Bronchial epithelial cell (primary cell): ENCODE measurements around the gene RIPOR2. TPM values are rescaled to one million over a fixed set of nuclear protein-coding genes. Genes with fewer than 3 reads are reported as not detected.

Source experiments
- DNase-seq: peaks from one replicate; pipeline ENCODE4 v3.0.0-alpha.2; 2010; ENCODE audit warnings: low read depth
- FAIRE-seq: peaks from 2 replicates; lab custom pipeline; 2011; peaks lifted over from hg19 to GRCh38; lab: Jason Lieb, UNC
- H3K27me3 ChIP-seq: 2 replicates; pipeline ENCODE4 v1.5.1; 2011; ENCODE audit warnings: low read length; ENCODE audit not compliant: control insufficient read depth, insufficient read depth
- H3K36me3 ChIP-seq: 2 replicates; pipeline ENCODE4 v1.5.1; 2011; ENCODE audit warnings: low read length; ENCODE audit not compliant: control insufficient read depth, insufficient read depth
- H3K4me3 ChIP-seq: 2 replicates; pipeline ENCODE4 v1.5.1; 2011; ENCODE audit warnings: mild to moderate bottlenecking, low read depth, low read length, control low read depth
- CTCF ChIP-seq: IDR thresholded peaks from 2 replicates; pipeline ENCODE4 v1.5.1; 2011; ENCODE audit warnings: mild to moderate bottlenecking, moderate library complexity, low read length, control low read depth, inconsistent platforms; ENCODE audit not compliant: insufficient read depth, severe bottlenecking
- total RNA-seq: library from RNA; depleted of rRNA; stranded (reverse); fragments of >200 nt; gene quantifications from 2 replicates; pipeline ENCODE4 v1.2.1, GENCODE V29; 2014

The RIPOR2 gene, protein sequence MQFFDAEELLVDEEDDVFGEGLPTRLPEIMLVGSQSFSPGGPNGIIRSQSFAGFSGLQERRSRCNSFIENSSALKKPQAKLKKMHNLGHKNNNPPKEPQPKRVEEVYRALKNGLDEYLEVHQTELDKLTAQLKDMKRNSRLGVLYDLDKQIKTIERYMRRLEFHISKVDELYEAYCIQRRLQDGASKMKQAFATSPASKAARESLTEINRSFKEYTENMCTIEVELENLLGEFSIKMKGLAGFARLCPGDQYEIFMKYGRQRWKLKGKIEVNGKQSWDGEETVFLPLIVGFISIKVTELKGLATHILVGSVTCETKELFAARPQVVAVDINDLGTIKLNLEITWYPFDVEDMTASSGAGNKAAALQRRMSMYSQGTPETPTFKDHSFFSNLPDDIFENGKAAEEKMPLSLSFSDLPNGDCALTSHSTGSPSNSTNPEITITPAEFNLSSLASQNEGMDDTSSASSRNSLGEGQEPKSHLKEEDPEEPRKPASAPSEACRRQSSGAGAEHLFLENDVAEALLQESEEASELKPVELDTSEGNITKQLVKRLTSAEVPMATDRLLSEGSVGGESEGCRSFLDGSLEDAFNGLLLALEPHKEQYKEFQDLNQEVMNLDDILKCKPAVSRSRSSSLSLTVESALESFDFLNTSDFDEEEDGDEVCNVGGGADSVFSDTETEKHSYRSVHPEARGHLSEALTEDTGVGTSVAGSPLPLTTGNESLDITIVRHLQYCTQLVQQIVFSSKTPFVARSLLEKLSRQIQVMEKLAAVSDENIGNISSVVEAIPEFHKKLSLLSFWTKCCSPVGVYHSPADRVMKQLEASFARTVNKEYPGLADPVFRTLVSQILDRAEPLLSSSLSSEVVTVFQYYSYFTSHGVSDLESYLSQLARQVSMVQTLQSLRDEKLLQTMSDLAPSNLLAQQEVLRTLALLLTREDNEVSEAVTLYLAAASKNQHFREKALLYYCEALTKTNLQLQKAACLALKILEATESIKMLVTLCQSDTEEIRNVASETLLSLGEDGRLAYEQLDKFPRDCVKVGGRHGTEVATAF
- under 0.01 TPM in 1 of 2 replicates, not detected in the other for total RNA-seq

DNA sequence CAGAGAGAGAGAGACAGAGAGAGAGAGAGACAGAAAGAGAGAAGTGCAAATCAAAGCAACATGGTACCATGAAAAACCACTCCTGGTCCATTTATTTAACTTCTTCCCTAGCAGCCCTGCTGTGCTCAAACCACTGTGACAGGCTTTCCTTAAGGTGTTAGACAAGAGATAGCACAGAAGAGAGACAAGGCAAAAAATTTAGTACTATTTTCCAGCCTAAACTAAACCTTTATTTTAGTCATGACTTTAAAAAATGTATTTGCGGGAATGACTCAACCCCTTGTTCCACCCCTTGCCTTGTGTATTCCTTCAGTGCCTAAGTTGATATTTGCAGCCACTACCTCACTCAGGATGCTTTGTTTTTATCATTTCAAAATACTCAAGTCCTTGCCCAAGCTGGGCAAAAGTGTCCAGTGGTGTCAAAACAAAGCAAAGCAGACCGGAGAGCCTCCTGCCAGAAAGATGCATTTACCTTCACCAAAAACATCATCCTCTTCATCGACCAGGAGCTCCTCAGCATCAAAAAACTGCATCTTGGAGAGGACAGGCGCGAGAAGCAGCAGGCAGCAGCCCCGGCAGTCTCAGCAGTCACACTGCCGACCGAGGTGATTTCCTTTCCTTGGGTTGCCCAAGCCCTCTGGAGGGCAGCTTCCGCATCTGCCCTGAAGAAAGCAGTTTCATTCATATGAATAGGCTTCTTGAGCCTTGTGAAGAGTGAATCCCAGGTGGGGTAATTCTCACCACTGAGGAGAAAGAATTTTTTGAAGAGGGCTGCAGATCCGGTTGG lies at the start of gene RIPOR2:
Gene RIPOR2, minus strand, starts transcription at position 595 of the 787 bp plus-strand sequence. Its CDS starts 62 bp downstream, at position 533.
- peak; percentile 35 for DNase-seq
- Histone ChIP-seq H3K36me3 (no peaks in the 10 kb centered on the region), H3K4me3 (no peak within 1 kb of the TSS), H3K27me3 (no peaks in the 10 kb centered on the region)
- FAIRE-seq: no peak
- TF ChIP-seq CTCF: no peak

DNA sequence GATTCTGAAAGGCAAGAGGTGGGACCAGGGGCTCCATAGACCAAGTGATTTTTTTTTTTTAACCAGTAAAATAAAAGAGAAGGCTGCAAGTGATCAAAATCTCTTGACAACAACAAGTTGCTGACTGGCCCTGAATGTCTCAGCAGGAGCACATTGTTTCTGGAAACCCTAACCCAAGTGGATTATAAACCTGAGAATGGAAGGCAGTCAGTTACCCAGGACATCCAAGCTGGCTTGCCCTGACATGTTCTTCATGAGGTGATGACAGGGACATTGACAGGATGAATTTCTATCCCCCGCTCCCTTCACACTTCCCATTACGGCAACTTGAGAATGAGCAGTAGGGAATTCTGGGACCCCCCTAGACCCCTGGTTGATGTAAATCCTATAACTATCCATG lies 49.6 kb upstream of the RIPOR2 start:
- Histone ChIP-seq H3K4me3 (no peak overlapping the region), H3K27me3 (no peaks in the 10 kb centered on the region), H3K36me3 (no peaks in the 10 kb centered on the region)
- no peak for TF ChIP-seq CTCF
- peak; percentile 69 for DNase-seq
- no peak for FAIRE-seq

DNA sequence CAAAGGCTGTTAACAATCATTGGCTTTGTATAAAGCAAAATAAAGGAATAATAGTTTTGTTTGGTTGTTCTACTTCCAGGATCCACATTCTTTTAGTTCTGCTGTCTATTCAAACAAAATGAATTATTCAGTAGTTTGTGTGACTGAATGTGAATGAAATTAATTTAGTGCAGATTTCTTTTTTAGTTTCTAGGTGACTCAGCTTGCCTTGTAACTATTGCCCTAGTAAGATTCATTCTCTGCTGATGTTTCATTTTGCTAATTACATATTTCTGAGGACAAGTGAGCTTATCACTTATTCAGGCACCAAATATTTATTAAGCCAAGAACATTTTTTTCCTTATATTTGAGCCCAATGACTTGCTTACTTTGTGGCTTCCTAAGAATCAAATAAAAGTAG lies 46.5 kb upstream of the RIPOR2 start:
- peak; percentile 53 for DNase-seq
- no peaks in the 10 kb centered on the region for H3K27me3 ChIP-seq
- H3K36me3 ChIP-seq: no peaks in the 10 kb centered on the region
- TF ChIP-seq CTCF: no peak
- no peak for FAIRE-seq
- H3K4me3 ChIP-seq: no peak overlapping the region

DNA sequence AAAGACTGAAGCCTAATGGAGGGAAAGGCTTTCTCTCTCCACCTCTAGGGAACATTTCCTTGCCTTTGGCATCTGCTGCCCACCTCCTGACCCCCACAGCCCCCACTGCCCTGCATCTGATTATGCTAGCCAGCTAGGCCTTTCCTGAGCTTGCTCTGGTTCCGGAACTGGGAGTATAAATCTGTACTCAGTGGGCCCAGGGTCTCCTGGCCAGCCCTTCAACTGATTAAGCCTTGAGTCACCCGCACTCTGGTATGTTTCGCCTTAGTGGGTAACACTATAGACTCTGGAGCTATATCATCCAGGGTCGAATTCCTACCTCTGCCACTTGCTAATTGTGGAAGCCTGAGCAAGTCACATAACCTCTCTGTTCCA lies 45.6 kb upstream of the RIPOR2 start:
- no peak for TF ChIP-seq CTCF
- FAIRE-seq (no peak), DNase-seq (peak; percentile 23)
- H3K36me3 ChIP-seq: no peaks in the 10 kb centered on the region
- H3K4me3 ChIP-seq: no peak overlapping the region
- H3K27me3 ChIP-seq: no peaks in the 10 kb centered on the region

DNA sequence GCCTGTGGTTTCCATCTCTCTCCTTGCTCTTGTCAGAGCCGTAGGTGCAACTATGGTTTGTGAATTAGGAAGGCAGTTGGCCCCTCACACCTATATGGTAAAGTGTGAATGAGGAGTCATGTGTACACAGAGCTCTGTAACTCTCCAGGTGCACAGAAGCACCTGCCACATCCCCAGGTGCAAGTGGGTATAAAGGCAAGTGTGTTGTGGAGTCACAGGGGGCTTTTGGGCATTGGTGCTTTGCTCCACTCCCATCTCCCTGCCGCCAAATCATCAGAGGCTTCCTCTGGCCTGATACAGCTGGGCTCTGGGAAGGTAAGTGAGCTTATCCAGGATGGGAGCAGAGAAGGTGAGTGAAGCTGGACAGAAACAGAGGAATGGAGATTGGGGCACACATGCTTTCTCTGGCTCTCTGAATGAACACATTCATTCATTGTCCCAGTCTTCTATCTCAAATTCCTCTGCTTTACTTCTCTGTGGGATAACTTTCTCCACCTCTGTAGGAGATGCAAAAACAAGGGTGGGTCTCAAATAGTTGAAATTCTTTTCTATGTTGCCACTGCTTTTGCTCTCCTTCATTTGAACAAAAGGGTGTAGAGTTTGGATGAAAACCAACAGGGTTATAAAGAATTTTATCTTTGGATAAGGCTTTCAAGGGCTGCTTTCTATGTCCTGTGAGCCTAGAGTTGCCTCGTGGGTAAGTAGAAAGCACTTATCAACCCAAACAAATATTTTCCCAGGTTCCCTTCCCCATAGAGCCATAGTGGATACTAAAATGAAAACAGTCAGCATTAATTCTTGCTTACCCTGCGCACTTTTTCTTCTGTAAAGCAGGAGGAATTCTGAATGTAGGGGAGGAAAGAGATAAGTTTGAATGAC lies 45.0 kb upstream of the RIPOR2 start:
- Histone ChIP-seq H3K27me3 (no peaks in the 10 kb centered on the region), H3K4me3 (no peak overlapping the region), H3K36me3 (no peaks in the 10 kb centered on the region)
- TF ChIP-seq CTCF: no peak
- FAIRE-seq: no peak
- DNase-seq: no peak
